Smooth muscle cell (in vitro differentiated cells): ENCODE data around the gene AKAP6. TPM values are rescaled to one million over a fixed set of nuclear protein-coding genes. Genes with fewer than 3 reads are reported as not detected.

Experiments used
- DNase-seq: peaks from one replicate; lab custom pipeline; 2025; ENCODE audit not compliant: unreplicated experiment; lab: John Stamatoyannopoulos, UW
- H2AFZ ChIP-seq: fragments of 200-600 bp; sonication (generic); 2 replicates; pipeline ENCODE4 v1.6.0; 2016; ENCODE audit warnings: antibody characterized with exemption, low read depth, mild to moderate bottlenecking
- H3F3A ChIP-seq: fragments of 200-600 bp; sonication (generic); 2 replicates; pipeline ENCODE4 v1.6.0; 2017; ENCODE audit warnings: antibody characterized with exemption, low read depth
- H3K27ac ChIP-seq: fragments of 200-600 bp; sonication (generic); 2 replicates; pipeline ENCODE4 v1.5.1; 2016; ENCODE audit warnings: low read depth, mild to moderate bottlenecking
- H3K27me3 ChIP-seq: fragments of 200-600 bp; sonication (generic); 2 replicates; pipeline ENCODE4 v1.6.1; 2016; ENCODE audit warnings: low read depth, mild to moderate bottlenecking
- H3K36me3 ChIP-seq: fragments of 200-600 bp; sonication (generic); 2 replicates; pipeline ENCODE4 v1.5.1; 2016; ENCODE audit warnings: low read depth
- H3K4me1 ChIP-seq: fragments of 200-600 bp; sonication (generic); 2 replicates; pipeline ENCODE4 v1.5.1; 2016; ENCODE audit warnings: low read depth
- H3K4me2 ChIP-seq: fragments of 200-600 bp; sonication (generic); 2 replicates; pipeline ENCODE4 v1.6.0; 2016; ENCODE audit warnings: mild to moderate bottlenecking
- H3K4me3 ChIP-seq: fragments of 200-600 bp; sonication (generic); 2 replicates; pipeline ENCODE4 v1.5.1; 2016; ENCODE audit warnings: mild to moderate bottlenecking
- H3K79me2 ChIP-seq: fragments of 200-600 bp; sonication (generic); 2 replicates; pipeline ENCODE4 v1.6.0; 2016; ENCODE audit warnings: low read depth, mild to moderate bottlenecking
- H3K9ac ChIP-seq: fragments of 200-600 bp; sonication (generic); 2 replicates; pipeline ENCODE4 v1.6.0; 2016; ENCODE audit warnings: low read depth
- H3K9me3 ChIP-seq: fragments of 200-600 bp; sonication (generic); replicated peaks from 2 replicates; pipeline ENCODE4 v1.5.1; 2016; ENCODE audit warnings: low read depth
- H4K20me1 ChIP-seq: fragments of 200-600 bp; sonication (generic); 2 replicates; pipeline ENCODE4 v1.6.0; 2016; ENCODE audit warnings: low read depth
- WGBS: methylation state at CpG from one replicate; pipeline ENCODE4 v1.1.7; 2016; ENCODE audit warnings: low lambda C conversion rate; 5-methylcytosine and 5-hydroxymethylcytosine counted together
- polyA plus RNA-seq: library from polyadenylated mRNA; unstranded; fragments of >200 nt; fragmentation: Nextera tagmentation; extraction: Ambion mirVana; gene quantifications from 2 replicates; pipeline ENCODE4 v1.2.1, GENCODE V29; 2016
- total RNA-seq: library from RNA; depleted of rRNA; stranded (reverse); fragments of >200 nt; gene quantifications from 2 replicates; pipeline ENCODE4 v1.2.3, GENCODE V29; 2014
- TF ChIP-seq, protein P1 (sequence below): fragments of 200-600 bp; sonication (generic); IDR thresholded peaks from 2 replicates; pipeline ENCODE4 v1.5.1; 2017; ENCODE audit warnings: borderline replicate concordance, mild to moderate bottlenecking, antibody characterized with exemption; ENCODE audit not compliant: insufficient read depth, poor library complexity, severe bottlenecking

The AKAP6 gene
- total and polyA plus RNA-seq, 2 experiments from 2014 or later: 1.3 to 6.4 TPM

DNA sequence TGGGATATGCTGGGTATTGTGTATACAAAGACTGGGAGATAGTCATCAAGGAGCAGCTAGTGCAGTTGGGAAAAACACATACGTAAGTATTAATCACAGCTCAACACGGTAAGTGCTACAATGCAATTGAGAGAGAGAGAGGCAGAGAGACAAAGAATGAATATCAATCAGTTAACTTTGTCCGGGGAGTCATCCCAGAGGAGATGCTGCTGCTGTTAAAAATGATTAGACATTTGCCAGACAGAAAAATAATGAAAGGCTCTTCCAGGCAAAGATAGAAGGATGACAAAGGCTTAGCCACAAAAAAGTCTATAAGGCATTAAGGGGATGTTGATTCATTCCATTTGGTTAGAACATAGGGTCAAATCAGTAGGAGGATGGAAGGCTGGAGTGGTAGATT, 45.1 kb downstream of the AKAP6 start:
- peak overlapping the region; percentile 21 for H2AFZ ChIP-seq
- peak overlapping the region; percentile 65 for H3K4me2 ChIP-seq
- no peak overlapping the region for H3K4me3 ChIP-seq
- H3K79me2 ChIP-seq: no peaks in the 10 kb centered on the region
- 16% methylated on average over 3 of the region's 3 CpGs for WGBS
- H3K4me1 ChIP-seq: peaks cover 15% of the 10 kb centered on the region
- no peaks in the 10 kb centered on the region for H3K9me3 ChIP-seq
- no peaks in the 10 kb centered on the region for H3K36me3 ChIP-seq
- H3K27me3 ChIP-seq: no peaks in the 10 kb centered on the region
- peaks cover 10% of the 10 kb centered on the region for H3F3A ChIP-seq
- no peak for DNase-seq
- H3K9ac ChIP-seq: no peak overlapping the region
- TF ChIP-seq, protein P1, sequence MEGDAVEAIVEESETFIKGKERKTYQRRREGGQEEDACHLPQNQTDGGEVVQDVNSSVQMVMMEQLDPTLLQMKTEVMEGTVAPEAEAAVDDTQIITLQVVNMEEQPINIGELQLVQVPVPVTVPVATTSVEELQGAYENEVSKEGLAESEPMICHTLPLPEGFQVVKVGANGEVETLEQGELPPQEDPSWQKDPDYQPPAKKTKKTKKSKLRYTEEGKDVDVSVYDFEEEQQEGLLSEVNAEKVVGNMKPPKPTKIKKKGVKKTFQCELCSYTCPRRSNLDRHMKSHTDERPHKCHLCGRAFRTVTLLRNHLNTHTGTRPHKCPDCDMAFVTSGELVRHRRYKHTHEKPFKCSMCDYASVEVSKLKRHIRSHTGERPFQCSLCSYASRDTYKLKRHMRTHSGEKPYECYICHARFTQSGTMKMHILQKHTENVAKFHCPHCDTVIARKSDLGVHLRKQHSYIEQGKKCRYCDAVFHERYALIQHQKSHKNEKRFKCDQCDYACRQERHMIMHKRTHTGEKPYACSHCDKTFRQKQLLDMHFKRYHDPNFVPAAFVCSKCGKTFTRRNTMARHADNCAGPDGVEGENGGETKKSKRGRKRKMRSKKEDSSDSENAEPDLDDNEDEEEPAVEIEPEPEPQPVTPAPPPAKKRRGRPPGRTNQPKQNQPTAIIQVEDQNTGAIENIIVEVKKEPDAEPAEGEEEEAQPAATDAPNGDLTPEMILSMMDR: no peak
- no peaks in the 10 kb centered on the region for H4K20me1 ChIP-seq
- peak overlapping the region; percentile 62 for H3K27ac ChIP-seq

DNA sequence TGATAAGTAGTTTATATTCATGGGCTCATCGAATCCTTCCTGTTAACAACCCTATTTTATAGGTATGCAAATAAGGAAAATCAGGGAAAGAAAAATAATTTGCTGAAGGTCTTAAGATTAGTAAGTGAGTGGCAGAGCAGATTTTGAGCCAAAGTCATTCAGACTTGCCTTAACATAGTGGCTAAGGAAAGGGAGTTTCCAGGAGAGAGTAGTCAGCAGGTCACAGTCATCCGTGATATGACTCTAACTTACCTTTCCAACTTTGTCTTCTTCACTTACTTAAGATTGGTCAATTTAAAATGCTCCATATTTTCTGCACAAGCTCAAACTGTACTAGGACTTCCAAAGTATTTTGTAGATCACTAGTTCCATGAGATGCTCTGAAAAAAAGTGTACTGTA, 46.6 kb downstream of the AKAP6 start:
- TF ChIP-seq, protein P1: no peak
- no peak overlapping the region for H2AFZ ChIP-seq
- no peak overlapping the region for H3K4me2 ChIP-seq
- no peaks in the 10 kb centered on the region for H3K79me2 ChIP-seq
- no peak overlapping the region for H3K4me3 ChIP-seq
- no peak overlapping the region for H3K27ac ChIP-seq
- H3F3A ChIP-seq: peaks cover 10% of the 10 kb centered on the region
- no peaks in the 10 kb centered on the region for H3K9me3 ChIP-seq
- no peaks in the 10 kb centered on the region for H4K20me1 ChIP-seq
- peaks cover 12% of the 10 kb centered on the region for H3K4me1 ChIP-seq
- 81% methylated on average over 2 of the region's 2 CpGs for WGBS
- no peak overlapping the region for H3K9ac ChIP-seq
- DNase-seq: no peak
- H3K27me3 ChIP-seq: no peaks in the 10 kb centered on the region
- H3K36me3 ChIP-seq: no peaks in the 10 kb centered on the region

DNA sequence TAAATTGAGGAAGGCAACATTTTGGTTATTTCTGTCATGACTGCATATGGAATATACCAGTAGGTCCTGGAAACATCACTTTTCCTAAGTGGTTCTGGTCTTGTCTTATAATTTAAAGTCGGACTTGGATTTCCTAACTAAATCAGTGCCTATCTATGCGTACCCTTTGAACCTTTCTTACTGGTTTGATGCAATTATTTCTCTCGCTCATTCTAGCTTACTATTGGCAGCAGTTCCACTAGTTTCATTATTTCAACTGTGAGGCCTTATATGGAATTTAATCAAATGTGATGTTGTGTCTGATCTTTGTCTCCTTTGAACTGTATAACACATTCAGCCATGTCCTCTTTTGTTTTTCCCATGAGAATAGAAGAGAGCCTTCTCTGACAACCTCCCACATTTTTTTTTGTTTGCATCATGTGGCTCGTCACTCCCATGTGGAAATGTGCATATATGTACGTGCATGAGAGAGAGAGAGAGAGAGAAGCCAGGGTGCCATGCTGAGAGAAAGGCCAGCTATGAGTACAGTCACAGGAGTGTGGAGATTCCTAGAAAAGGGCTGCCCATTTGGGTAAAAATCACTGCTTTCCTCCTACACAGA, 48.0 kb downstream of the AKAP6 start:
- H3K79me2 ChIP-seq: no peaks in the 10 kb centered on the region
- H3F3A ChIP-seq: no peaks in the 10 kb centered on the region
- DNase-seq: no peak
- H3K9me3 ChIP-seq: no peaks in the 10 kb centered on the region
- 94% methylated on average over 5 of the region's 5 CpGs for WGBS
- no peaks in the 10 kb centered on the region for H4K20me1 ChIP-seq
- no peak overlapping the region for H3K9ac ChIP-seq
- TF ChIP-seq, protein P1: no peak
- no peaks in the 10 kb centered on the region for H3K36me3 ChIP-seq
- H3K4me1 ChIP-seq: peaks cover 12% of the 10 kb centered on the region
- H3K27me3 ChIP-seq: no peaks in the 10 kb centered on the region
- no peak overlapping the region for H3K27ac ChIP-seq
- no peak overlapping the region for H2AFZ ChIP-seq
- no peak overlapping the region for H3K4me2 ChIP-seq
- H3K4me3 ChIP-seq: no peak overlapping the region

DNA sequence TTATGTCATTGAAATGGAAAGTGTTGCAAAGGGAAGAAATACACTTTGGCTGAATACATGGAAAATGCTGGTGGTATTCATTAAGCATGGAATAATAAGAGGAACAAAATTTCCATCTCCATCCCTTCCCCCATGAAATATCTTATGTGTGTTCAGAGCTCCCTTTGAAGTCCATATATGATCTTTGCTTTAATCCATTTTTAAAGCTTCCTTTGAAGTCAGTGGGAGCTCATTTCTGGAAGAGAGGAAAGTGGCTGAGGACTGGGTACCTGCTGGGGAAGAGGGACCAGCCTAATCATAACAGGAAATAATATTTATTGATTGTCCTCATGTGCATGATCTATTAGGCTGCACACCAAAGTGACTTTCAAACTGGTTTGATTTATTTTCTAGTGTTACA, 49.2 kb downstream of the AKAP6 start:
- DNase-seq: no peak
- Histone ChIP-seq H3K4me2 (peak overlapping the region; percentile 0), H3K79me2 (no peaks in the 10 kb centered on the region), H3K27ac (no peak overlapping the region), H3K4me3 (no peak overlapping the region), H3K9me3 (no peaks in the 10 kb centered on the region), H2AFZ (no peak overlapping the region), H3F3A (no peaks in the 10 kb centered on the region), H3K36me3 (no peaks in the 10 kb centered on the region), H3K9ac (no peak overlapping the region), H4K20me1 (no peaks in the 10 kb centered on the region), H3K4me1 (peaks cover 12% of the 10 kb centered on the region), H3K27me3 (no peaks in the 10 kb centered on the region)
- TF ChIP-seq, protein P1: no peak
